ENCODE results near the gene CRACR2A.

CRACR2A gene

DNA sequence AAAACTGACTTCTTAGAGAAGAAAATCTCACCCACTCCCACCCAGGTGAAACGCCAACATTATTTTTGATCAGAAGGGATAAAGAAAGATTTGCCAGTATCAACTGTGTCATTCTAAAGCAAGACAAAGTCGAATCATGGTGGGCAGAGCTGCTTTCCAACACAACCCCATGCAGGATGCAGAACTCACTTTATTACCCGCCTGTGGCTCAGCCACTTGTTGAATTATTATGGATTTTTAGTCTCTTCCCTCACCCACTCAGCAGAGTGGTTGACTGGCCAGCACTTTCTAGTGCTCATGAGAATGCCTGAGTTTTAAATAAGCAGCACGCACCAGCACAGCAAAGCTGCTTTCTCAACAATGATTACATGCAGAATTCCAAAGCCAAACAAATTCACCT is 32.1 kb downstream of the CRACR2A start:
- no peak for TF ChIP-seq CEBPB (IDR thresholded peaks at IDR 0.05)
- TF ChIP-seq CREB1 (IDR thresholded peaks at IDR 0.05; ENCODE audit: low read depth) = no peak
- TF ChIP-seq, protein P1, sequence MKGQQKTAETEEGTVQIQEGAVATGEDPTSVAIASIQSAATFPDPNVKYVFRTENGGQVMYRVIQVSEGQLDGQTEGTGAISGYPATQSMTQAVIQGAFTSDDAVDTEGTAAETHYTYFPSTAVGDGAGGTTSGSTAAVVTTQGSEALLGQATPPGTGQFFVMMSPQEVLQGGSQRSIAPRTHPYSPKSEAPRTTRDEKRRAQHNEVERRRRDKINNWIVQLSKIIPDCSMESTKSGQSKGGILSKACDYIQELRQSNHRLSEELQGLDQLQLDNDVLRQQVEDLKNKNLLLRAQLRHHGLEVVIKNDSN (IDR thresholded peaks at IDR 0.05) = no peak
- TF ChIP-seq TAF1 (IDR thresholded peaks at IDR 0.05; ENCODE audit: low read depth) = no peak
- no peak for TF ChIP-seq ZBTB7A (IDR thresholded peaks at IDR 0.05; ENCODE audit: low read depth)

DNA sequence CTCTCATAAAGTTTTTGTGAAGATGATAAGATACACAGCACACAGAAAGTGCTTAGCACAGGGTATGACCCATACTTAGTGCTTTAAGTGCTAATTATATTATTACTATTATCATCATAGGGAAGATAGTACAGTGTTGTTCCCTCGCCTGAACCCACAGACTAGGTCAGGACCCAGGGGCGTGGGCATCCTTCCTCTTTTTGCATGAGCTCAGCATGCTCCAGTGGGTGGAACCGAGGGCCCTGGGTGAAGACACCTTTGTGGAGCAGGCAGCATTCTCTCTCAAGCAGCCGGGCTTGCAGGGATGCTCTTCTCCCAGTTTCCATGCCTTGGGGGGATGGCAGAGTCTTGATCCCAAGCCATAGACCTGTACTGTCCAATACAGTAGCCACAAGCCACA is 34.8 kb downstream of the CRACR2A start:
- TF ChIP-seq, protein P2, sequence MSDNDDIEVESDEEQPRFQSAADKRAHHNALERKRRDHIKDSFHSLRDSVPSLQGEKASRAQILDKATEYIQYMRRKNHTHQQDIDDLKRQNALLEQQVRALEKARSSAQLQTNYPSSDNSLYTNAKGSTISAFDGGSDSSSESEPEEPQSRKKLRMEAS (IDR thresholded peaks at IDR 0.05) = no peak
- TF ChIP-seq EGR1 (IDR thresholded peaks at IDR 0.05) (no peak), NFIC (IDR thresholded peaks at IDR 0.05) (no peak), ZBTB7A (IDR thresholded peaks at IDR 0.05; ENCODE audit: low read depth) (no peak), YY1 (IDR thresholded peaks at IDR 0.05; ENCODE audit: low read depth) (no peak), RAD21 (IDR thresholded peaks at IDR 0.05; ENCODE audit: low read depth) (no peak), TCF12 (IDR thresholded peaks at IDR 0.05; ENCODE audit: low read depth) (no peak), CREB1 (IDR thresholded peaks at IDR 0.05; ENCODE audit: low read depth) (no peak), FOXM1 (IDR thresholded peaks at IDR 0.05; ENCODE audit: borderline replicate concordance, low read depth) (no peak), TEAD4 (IDR thresholded peaks at IDR 0.05) (no peak), TAF1 (IDR thresholded peaks at IDR 0.05; ENCODE audit: low read depth) (no peak), EP300 (IDR thresholded peaks at IDR 0.05; ENCODE audit: borderline replicate concordance) (no peak), CEBPB (IDR thresholded peaks at IDR 0.05) (no peak)
- TF ChIP-seq, protein P3, sequence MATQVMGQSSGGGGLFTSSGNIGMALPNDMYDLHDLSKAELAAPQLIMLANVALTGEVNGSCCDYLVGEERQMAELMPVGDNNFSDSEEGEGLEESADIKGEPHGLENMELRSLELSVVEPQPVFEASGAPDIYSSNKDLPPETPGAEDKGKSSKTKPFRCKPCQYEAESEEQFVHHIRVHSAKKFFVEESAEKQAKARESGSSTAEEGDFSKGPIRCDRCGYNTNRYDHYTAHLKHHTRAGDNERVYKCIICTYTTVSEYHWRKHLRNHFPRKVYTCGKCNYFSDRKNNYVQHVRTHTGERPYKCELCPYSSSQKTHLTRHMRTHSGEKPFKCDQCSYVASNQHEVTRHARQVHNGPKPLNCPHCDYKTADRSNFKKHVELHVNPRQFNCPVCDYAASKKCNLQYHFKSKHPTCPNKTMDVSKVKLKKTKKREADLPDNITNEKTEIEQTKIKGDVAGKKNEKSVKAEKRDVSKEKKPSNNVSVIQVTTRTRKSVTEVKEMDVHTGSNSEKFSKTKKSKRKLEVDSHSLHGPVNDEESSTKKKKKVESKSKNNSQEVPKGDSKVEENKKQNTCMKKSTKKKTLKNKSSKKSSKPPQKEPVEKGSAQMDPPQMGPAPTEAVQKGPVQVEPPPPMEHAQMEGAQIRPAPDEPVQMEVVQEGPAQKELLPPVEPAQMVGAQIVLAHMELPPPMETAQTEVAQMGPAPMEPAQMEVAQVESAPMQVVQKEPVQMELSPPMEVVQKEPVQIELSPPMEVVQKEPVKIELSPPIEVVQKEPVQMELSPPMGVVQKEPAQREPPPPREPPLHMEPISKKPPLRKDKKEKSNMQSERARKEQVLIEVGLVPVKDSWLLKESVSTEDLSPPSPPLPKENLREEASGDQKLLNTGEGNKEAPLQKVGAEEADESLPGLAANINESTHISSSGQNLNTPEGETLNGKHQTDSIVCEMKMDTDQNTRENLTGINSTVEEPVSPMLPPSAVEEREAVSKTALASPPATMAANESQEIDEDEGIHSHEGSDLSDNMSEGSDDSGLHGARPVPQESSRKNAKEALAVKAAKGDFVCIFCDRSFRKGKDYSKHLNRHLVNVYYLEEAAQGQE (IDR thresholded peaks at IDR 0.05; ENCODE audit: low read depth) = no peak
- TF ChIP-seq, protein P1 (IDR thresholded peaks at IDR 0.05) = no peak

DNA sequence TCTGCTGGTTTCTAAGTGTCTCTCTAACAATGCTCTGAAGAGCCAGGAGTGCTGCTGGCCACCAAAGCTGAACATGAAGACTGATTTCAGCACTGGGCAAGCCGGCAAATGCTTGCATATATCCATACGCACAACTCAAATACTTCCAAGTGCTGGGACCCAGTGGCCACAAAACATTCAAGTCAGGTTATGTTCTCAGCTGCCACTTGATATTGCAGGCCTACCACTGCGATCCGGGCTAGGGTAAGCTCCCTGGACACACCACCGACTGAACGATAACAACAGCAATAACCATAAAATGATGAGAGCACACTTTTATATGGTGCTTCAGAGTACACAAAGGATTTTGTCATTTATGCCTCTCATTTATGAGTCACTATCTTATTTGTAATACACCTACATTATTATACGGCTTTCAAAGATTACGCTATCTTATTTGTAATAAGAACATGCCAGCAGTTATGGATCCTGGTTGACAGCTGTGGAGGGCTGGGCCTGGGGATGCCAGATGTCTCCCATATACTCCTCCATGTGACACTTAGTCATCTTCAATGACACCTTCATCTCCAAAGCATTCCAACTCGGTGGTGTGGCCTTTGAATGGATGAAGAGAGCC is 35.5 kb downstream of the CRACR2A start:
- TF ChIP-seq TCF12 (IDR thresholded peaks at IDR 0.05; ENCODE audit: low read depth) (no peak), RAD21 (IDR thresholded peaks at IDR 0.05; ENCODE audit: low read depth) (no peak)

DNA sequence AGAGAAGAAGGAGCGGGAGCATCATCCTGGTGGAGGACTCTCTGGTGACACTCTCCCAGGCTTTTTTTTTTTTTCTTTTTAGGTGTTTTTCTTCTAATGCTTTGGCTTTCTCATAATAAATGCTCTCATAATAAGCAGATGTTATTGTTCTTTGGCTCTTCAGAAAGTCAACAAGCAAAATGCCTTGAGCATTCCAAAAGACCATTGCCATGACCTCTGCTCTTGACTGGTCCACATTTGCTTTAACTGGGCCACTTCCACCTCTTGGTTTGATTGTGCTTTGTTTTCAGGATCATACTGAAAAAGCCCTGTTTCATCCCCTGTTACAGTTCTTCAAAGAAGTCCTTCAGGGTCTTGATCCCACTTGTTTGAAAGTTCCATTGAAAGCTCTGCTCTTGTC is 36.9 kb downstream of the CRACR2A start:
- TF ChIP-seq TEAD4 (IDR thresholded peaks at IDR 0.05) (no peak), TCF12 (IDR thresholded peaks at IDR 0.05; ENCODE audit: low read depth) (no peak), FOXM1 (IDR thresholded peaks at IDR 0.05; ENCODE audit: borderline replicate concordance, low read depth) (no peak), NFIC (IDR thresholded peaks at IDR 0.05) (no peak), CEBPB (IDR thresholded peaks at IDR 0.05) (no peak)
- TF ChIP-seq, protein P3 (IDR thresholded peaks at IDR 0.05; ENCODE audit: low read depth) = no peak
- TF ChIP-seq, protein P2 (IDR thresholded peaks at IDR 0.05) = no peak
- TF ChIP-seq, protein P1 (IDR thresholded peaks at IDR 0.05) = no peak

DNA sequence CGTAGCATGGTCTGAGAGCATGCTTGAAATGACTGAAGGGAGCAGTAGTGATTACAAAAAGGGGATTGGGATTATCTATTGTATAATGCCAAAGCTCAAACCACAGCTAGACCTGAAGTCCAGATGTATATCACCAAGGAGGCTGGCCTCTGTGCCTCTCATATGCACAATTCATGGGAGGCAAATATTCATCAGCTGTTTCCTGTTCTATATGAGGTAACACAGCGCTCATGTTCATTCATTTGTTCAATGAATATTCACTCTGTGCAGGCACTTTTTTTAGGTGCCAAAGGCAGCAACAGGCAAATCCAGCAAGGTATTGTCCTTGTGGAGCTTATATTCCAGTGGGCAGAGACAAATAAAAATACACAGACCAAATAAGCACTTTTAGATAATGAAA is 39.0 kb downstream of the CRACR2A start:
- no peak for TF ChIP-seq ZBTB7A (IDR thresholded peaks at IDR 0.05; ENCODE audit: low read depth)
- no peak for TF ChIP-seq RAD21 (IDR thresholded peaks at IDR 0.05; ENCODE audit: low read depth)
- TF ChIP-seq, protein P1 (IDR thresholded peaks at IDR 0.05) = no peak
- TF ChIP-seq FOXM1 (IDR thresholded peaks at IDR 0.05; ENCODE audit: borderline replicate concordance, low read depth) = no peak
- no peak for TF ChIP-seq NFIC (IDR thresholded peaks at IDR 0.05)
- TF ChIP-seq YY1 (IDR thresholded peaks at IDR 0.05; ENCODE audit: low read depth) = no peak
- TF ChIP-seq TCF12 (IDR thresholded peaks at IDR 0.05; ENCODE audit: low read depth) = no peak

DNA sequence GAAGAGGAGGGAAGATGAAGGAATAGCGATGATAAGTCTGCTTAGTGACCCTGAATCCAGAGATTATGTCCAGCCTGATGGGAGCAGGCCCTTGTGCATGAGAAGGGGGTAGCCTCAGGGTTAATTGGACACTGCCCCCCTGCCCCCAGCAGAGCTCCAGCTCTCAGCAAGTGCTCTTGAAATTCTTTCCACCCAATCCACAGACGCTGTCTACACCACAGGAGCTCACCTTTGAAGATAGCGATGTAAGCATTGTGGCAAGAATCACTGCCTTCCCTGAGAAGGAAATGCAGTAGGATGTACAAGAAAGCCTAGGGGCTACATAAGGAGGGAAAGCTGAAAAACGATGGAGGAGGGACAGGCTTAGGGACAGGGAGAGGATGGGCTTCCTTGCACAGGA is 39.4 kb downstream of the CRACR2A start:
- TF ChIP-seq EGR1 (IDR thresholded peaks at IDR 0.05) (no peak), EP300 (IDR thresholded peaks at IDR 0.05; ENCODE audit: borderline replicate concordance) (no peak), ZBTB7A (IDR thresholded peaks at IDR 0.05; ENCODE audit: low read depth) (no peak), TAF1 (IDR thresholded peaks at IDR 0.05; ENCODE audit: low read depth) (no peak)
- TF ChIP-seq, protein P1 (IDR thresholded peaks at IDR 0.05) = no peak

Measured in Ishikawa (cell line).